HG02938 (cell line): Measurements from ENCODE around the gene CACNA2D2.

Experiments
- ATAC-seq: cut with Tn5 transposase; IDR thresholded peaks from one replicate; pipeline ENCODE4 v1.9.1; 2021; ENCODE audit warnings: mild to moderate bottlenecking, moderate library complexity; ENCODE audit not compliant: unreplicated experiment

Gene CACNA2D2

GRCh38 chr3:50502584-50503423 is 630 bp downstream of the CACNA2D2 start:
- ATAC-seq = no peak

GRCh38 chr3:50502225-50502583 is 1.2 kb downstream of the CACNA2D2 start:
- no peak for ATAC-seq

- no peak for ATAC-seq
These were observed 7.6 kb downstream of the CACNA2D2 start for GRCh38 chr3:50495609-50496423.

GRCh38 chr3:50494126-50494525 is 9.3 kb downstream of the CACNA2D2 start:
- no peak for ATAC-seq

GRCh38 chr3:50493623-50494022 is 9.8 kb downstream of the CACNA2D2 start:
- ATAC-seq = no peak

GRCh38 chr3:50493086-50493485 is 10.3 kb downstream of the CACNA2D2 start:
- no peak for ATAC-seq

GRCh38 chr3:50491023-50491422 is 12.4 kb downstream of the CACNA2D2 start:
- ATAC-seq = no peak

- ATAC-seq = no peak
These were observed 13.0 kb downstream of the CACNA2D2 start for GRCh38 chr3:50490424-50490823.

- no peak for ATAC-seq
These were observed 16.3 kb downstream of the CACNA2D2 start for GRCh38 chr3:50487181-50487580.

- ATAC-seq = no peak
These were observed 17.1 kb downstream of the CACNA2D2 start for GRCh38 chr3:50486219-50486888.

- no peak for ATAC-seq
These were observed 18.7 kb downstream of the CACNA2D2 start for GRCh38 chr3:50484722-50485121.

- no peak for ATAC-seq
These were observed 20.1 kb downstream of the CACNA2D2 start for GRCh38 chr3:50483374-50483773.

GRCh38 chr3:50481992-50482391 is 21.4 kb downstream of the CACNA2D2 start:
- ATAC-seq = no peak

GRCh38 chr3:50480471-50480870 is 23.0 kb downstream of the CACNA2D2 start:
- no peak for ATAC-seq

- ATAC-seq = no peak
These were observed 23.9 kb downstream of the CACNA2D2 start for GRCh38 chr3:50479523-50479922.

- no peak for ATAC-seq
These were observed 24.7 kb downstream of the CACNA2D2 start for GRCh38 chr3:50478671-50479260.

- ATAC-seq = no peak
These were observed 25.4 kb downstream of the CACNA2D2 start for GRCh38 chr3:50478051-50478450.

GRCh38 chr3:50475348-50475747 is 28.1 kb downstream of the CACNA2D2 start:
- no peak for ATAC-seq

- no peak for ATAC-seq
These were observed 28.7 kb downstream of the CACNA2D2 start for GRCh38 chr3:50474717-50475116.

GRCh38 chr3:50473768-50474167 is 29.7 kb downstream of the CACNA2D2 start:
- ATAC-seq = no peak

- no peak for ATAC-seq
These were observed 30.5 kb downstream of the CACNA2D2 start for GRCh38 chr3:50472958-50473357.
